Breast epithelium (tissue), 4 donors: Measurements from ENCODE around the gene RPL28. TPM values are rescaled to one million over a fixed set of nuclear protein-coding genes. Genes with fewer than 3 reads are reported as not detected.

Source experiments
- DNase-seq, 2 donors: peaks; one replicate each; pipeline ENCODE4 v3.0.0-alpha.2; 2019; ENCODE audit warnings: low spot score in 2 of 2
- H3K27ac ChIP-seq, 2 donors: fragments of 200-600 bp; sonication (generic) in 1 of 2; one replicate each; pipeline ENCODE4 v1.5.1; 2016 to 2019; ENCODE audit warnings: mild to moderate bottlenecking in 1 of 2
- H3K27me3 ChIP-seq, 2 donors: fragments of 200-600 bp; sonication (generic) in 1 of 2; one replicate each; pipeline versions ENCODE4 v1.5.1 to v1.6.0; 2017 to 2019; ENCODE audit warnings: control low read depth in 1 of 2, mild to moderate bottlenecking in 1 of 2
- H3K36me3 ChIP-seq: fragments of 200-600 bp; one replicate; pipeline ENCODE4 v1.5.1; 2019
- H3K4me1 ChIP-seq, 2 donors: fragments of 200-600 bp; sonication (generic); one replicate each; pipeline ENCODE4 v1.5.1; 2016 to 2019; ENCODE audit warnings: control low read depth in 1 of 2
- H3K4me3 ChIP-seq, 3 donors: fragments of 200-600 bp; sonication (generic); 1 replicate in 2 of 3; 2 replicates in 1 of 3; pipeline ENCODE4 v1.5.1; 2016 to 2019; ENCODE audit warnings: mild to moderate bottlenecking in 3 of 3, moderate library complexity in 2 of 3
- H3K9me3 ChIP-seq, 2 donors: fragments of 200-600 bp; sonication (generic) in 1 of 2; one replicate each; pipeline ENCODE4 v1.5.1; 2016 to 2019; ENCODE audit warnings: control low read depth in 1 of 2
- CTCF ChIP-seq, 3 donors: fragments of 450-650 bp; IDR thresholded peaks; one replicate each; pipeline ENCODE4 v1.5.1; 2016 to 2017; ENCODE audit warnings: antibody characterized with exemption in 3 of 3, mild to moderate bottlenecking in 3 of 3, moderate library complexity in 3 of 3
- POLR2A ChIP-seq: fragments of 450-650 bp; IDR thresholded peaks from one replicate; pipeline ENCODE4 v1.6.1; 2016; ENCODE audit warnings: antibody characterized with exemption, mild to moderate bottlenecking, moderate library complexity
- POLR2AphosphoS5 ChIP-seq, 3 donors: sonication (generic); formaldehyde crosslinking; IDR thresholded peaks; one replicate each; pipeline ENCODE4 v1.6.1; 2017; ENCODE audit warnings: antibody characterized with exemption in 3 of 3
- intact Hi-C: fragments of 100-400 bp; cut with DNase I; formaldehyde crosslinking; loops from one replicate; pipeline ENCODE4 v1.15.1; 2023; ENCODE audit warnings: low total_unique reads
- total RNA-seq, 3 donors: library from RNA; depleted of rRNA; stranded (reverse); fragments of >200 nt; gene quantifications; one replicate each; pipeline ENCODE4 v1.1.0, GENCODE V29; 2016

The RPL28 gene
- 100 to 1,000 TPM; 462 to 673 (median 471) TPM for total RNA-seq

DNA sequence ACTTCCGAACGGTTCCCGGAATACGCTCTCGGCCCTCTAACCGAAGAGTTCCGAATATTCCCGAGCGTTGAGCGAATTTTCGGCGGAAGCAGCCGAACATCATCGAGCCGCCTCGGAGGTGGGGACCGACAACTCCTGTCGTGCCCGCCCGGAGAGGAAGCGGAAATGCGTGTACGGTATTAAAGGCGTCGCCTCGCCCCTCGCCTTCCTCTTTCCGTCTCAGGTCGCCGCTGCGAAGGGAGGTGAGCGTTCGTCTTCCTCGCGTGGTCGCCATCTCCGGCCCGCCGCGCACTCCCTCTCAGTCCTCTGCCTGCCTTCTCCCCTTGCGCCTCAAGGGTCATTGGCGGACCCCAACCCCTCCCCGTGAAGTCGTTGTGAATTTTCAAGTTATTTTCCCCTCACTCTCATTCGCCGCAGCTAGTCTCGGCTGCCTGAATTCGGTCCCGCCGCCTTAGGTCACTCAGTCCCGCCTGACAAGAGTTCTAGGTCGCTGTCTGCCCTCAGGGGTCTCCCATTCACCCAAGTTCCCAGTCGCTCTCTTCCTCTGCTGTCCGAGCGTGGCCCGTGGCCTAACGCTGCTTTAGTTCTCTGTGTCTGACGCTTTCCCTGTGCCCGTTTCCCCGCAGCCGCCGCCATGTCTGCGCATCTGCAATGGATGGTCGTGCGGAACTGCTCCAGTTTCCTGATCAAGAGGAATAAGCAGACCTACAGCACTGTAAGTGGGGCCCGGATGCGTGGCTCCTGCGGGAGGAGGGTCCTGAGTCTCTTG is at the start of gene RPL28:
TSS of gene RPL28 (plus strand) at position 209 of the 769 bp plus-strand sequence. CDS start at position 635, 426 bp downstream.
- Histone ChIP-seq H3K27ac (peak within 1 kb of the TSS; percentile 91 to 96), H3K36me3 (no peaks in the 10 kb centered on the region), H3K27me3 (no peaks in the 10 kb centered on the region), H3K9me3 (no peaks in the 10 kb centered on the region), H3K4me1 (peaks cover 18 to 25% of the 10 kb centered on the region in 2 donors), H3K4me3 (peak within 1 kb of the TSS; percentile 77 to 89 (median 85))
- peak; percentile 98 to 99 for DNase-seq
- TF ChIP-seq POLR2A (peak; percentile 96), CTCF (IDR thresholded peaks at IDR 0.05) (no peak), POLR2AphosphoS5 (IDR thresholded peaks at IDR 0.05) (peak; percentile 99 to 100 (median 100))
- intact Hi-C loops, result no loop called here

DNA sequence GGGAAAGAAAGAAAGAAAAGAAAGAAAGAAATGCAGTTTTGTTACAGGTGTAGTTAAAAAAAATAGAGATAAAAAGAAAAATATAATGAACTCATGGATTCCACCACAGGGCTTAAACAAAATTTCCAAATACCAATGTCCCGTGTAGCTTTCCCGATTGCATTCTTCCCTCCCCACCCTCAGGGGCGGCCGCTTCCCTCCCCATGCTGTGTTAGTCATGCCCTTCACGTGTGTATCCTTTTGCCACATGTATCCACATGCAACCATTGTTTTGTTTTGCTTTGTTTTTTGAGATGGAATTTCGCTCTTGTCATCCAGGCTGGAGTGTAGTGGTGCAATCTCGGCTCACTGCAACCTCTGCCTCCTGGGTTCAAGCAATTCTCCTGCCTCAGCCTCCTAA is 49.6 kb upstream of the RPL28 start:
- intact Hi-C loops, result no loop called here
- no peaks in the 10 kb centered on the region for H3K36me3 ChIP-seq
- TF ChIP-seq CTCF (IDR thresholded peaks at IDR 0.05), result no peak
- TF ChIP-seq POLR2AphosphoS5 (IDR thresholded peaks at IDR 0.05), result no peak
- TF ChIP-seq POLR2A, result no peak
- no peak for DNase-seq
- no peak overlapping the region for H3K4me3 ChIP-seq
- H3K27ac ChIP-seq, result no peak overlapping the region
- no peaks in the 10 kb centered on the region for H3K9me3 ChIP-seq
- no peaks in the 10 kb centered on the region for H3K4me1 ChIP-seq
- no peaks in the 10 kb centered on the region for H3K27me3 ChIP-seq

DNA sequence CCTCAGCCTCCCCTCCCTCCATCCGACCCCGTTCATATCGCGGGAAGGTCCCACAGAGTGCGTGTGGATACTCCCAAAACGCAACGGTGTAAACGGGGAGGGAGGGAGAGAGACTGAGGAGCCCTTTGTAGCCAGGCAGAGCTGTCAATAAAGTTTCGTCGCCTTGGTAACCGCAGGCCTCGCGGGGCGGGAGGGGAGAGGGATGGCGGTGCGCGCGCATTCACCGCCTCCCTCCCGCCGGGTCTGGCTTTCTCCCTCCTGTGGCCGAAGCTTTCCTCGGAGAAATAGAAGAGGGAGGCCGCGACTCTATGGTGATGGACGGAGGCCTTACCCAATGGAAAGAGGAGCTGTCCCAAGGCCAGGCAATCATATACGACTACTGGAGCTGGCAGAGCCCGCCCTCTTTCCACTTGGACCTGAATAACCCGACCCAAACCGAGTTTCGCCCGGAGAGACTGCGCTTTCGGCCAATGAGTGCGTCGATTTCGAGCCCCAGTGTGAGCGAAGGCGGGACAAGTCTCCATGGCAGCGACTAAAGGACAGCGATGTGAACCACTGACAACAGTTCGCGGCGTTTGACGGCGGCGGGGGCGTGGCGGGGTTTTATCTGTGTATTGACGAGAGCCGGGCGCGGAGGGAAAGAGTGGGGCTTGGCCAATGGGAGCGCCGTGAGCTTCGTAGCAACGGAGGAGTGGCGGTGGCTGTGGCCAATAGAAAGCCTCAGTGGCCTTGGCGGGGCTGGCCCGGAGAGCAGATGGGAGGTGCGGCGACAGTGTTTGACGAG is 46.4 kb upstream of the RPL28 start, which contains the start of gene KMT5C:
TSS of gene KMT5C (plus strand) at position 772 of the 784 bp plus-strand sequence. CDS start 2,061 bp downstream, outside the sequence.
- peak; percentile 100 for DNase-seq
- no peaks in the 10 kb centered on the region for H3K27me3 ChIP-seq
- no peaks in the 10 kb centered on the region for H3K9me3 ChIP-seq
- H3K4me3 ChIP-seq, result peak within 1 kb of the TSS; percentile 74 to 87 (median 85)
- peak; percentile 91 for TF ChIP-seq POLR2A
- peak; percentile 38 to 88 (median 82) for TF ChIP-seq POLR2AphosphoS5 (IDR thresholded peaks at IDR 0.05)
- TF ChIP-seq CTCF (IDR thresholded peaks at IDR 0.05), result peak; percentile 49 to 70 (median 52)
- intact Hi-C loops, result no loop called here
- no peaks in the 10 kb centered on the region for H3K36me3 ChIP-seq
- peak within 1 kb of the TSS; percentile 99 to 100 for H3K27ac ChIP-seq
- H3K4me1 ChIP-seq, result no peaks in the 10 kb centered on the region

GRCh38 chr19:55339889-55340783 is 45.6 kb upstream of the RPL28 start:
- peak overlapping the region; percentile 96 to 99 for H3K27ac ChIP-seq
- DNase-seq, result peak in 1 of 2 donors; percentile 30
- H3K9me3 ChIP-seq, result no peaks in the 10 kb centered on the region
- no peaks in the 10 kb centered on the region for H3K4me1 ChIP-seq
- no peaks in the 10 kb centered on the region for H3K36me3 ChIP-seq
- TF ChIP-seq CTCF (IDR thresholded peaks at IDR 0.05) (no peak), POLR2A (no peak), POLR2AphosphoS5 (IDR thresholded peaks at IDR 0.05) (peak in 2 of 3 donors; percentile 72 to 99)
- intact Hi-C loops, result no loop called here
- peak overlapping the region; percentile 74 to 87 (median 85) for H3K4me3 ChIP-seq
- H3K27me3 ChIP-seq, result no peaks in the 10 kb centered on the region
